GM19455 (cell line): ENCODE data around the gene ATOH8.

Source experiments
- ATAC-seq: cut with Tn5 transposase; IDR thresholded peaks from one replicate; pipeline ENCODE4 v1.9.1; 2021; ENCODE audit not compliant: unreplicated experiment

Gene ATOH8

GRCh38 chr2:85785027-85785822 is 31.4 kb downstream of the ATOH8 start:
- ATAC-seq: no peak

- ATAC-seq: no peak
Observed at GRCh38 chr2:85785871-85786270, 32.1 kb downstream of the ATOH8 start.

GRCh38 chr2:85786444-85786843 is 32.7 kb downstream of the ATOH8 start:
- ATAC-seq: no peak

GRCh38 chr2:85786865-85787264 is 33.1 kb downstream of the ATOH8 start:
- no peak for ATAC-seq

GRCh38 chr2:85787282-85787980 is 33.6 kb downstream of the ATOH8 start:
- no peak for ATAC-seq

GRCh38 chr2:85787981-85788340 is 34.2 kb downstream of the ATOH8 start:
- no peak for ATAC-seq

- ATAC-seq: no peak
Observed at GRCh38 chr2:85788603-85789002, 34.8 kb downstream of the ATOH8 start.

- ATAC-seq: no peak
Observed at GRCh38 chr2:85789271-85789670, 35.5 kb downstream of the ATOH8 start.

GRCh38 chr2:85790032-85790431 is 36.2 kb downstream of the ATOH8 start:
- ATAC-seq: no peak

- no peak for ATAC-seq
Observed at GRCh38 chr2:85790499-85791188, 36.9 kb downstream of the ATOH8 start.

- no peak for ATAC-seq
Observed at GRCh38 chr2:85791704-85792565, 38.1 kb downstream of the ATOH8 start.

- no peak for ATAC-seq
Observed at GRCh38 chr2:85792783-85793441, 39.1 kb downstream of the ATOH8 start.

GRCh38 chr2:85793584-85793983 is 39.8 kb downstream of the ATOH8 start:
- ATAC-seq: no peak

- ATAC-seq: no peak
Observed at GRCh38 chr2:85794038-85794441, 40.2 kb downstream of the ATOH8 start.

- ATAC-seq: no peak
Observed at GRCh38 chr2:85794491-85795121, 40.8 kb downstream of the ATOH8 start.

- ATAC-seq: no peak
Observed at GRCh38 chr2:85795331-85796045, 41.7 kb downstream of the ATOH8 start.

- ATAC-seq: no peak
Observed at GRCh38 chr2:85796046-85796340, 42.2 kb downstream of the ATOH8 start.

- ATAC-seq: no peak
Observed at GRCh38 chr2:85796341-85797262, 42.8 kb downstream of the ATOH8 start.

- ATAC-seq: no peak
Observed at GRCh38 chr2:85797263-85797660, 43.5 kb downstream of the ATOH8 start.
